ENCODE measurements around the gene RIN3.

RIN3 gene

GRCh38 chr14:92552066-92552465 is 38.5 kb downstream of the RIN3 start:
- no peaks in the 10 kb centered on the region for H3K9me3 ChIP-seq (ENCODE audit: control insufficient read depth in 1 of 2, low read length in 2 of 2)
- peaks cover 0 to 7% of the 10 kb centered on the region in 2 donors for H3K4me1 ChIP-seq (ENCODE audit: control insufficient read depth in 1 of 2, insufficient read depth in 2 of 2, low read length in 2 of 2)
- H3K27me3 ChIP-seq (ENCODE audit: low read depth, low read length) = no peaks in the 10 kb centered on the region
- no peak overlapping the region for H3K27ac ChIP-seq (ENCODE audit: low read length)
- no peak overlapping the region for H3K4me3 ChIP-seq (ENCODE audit: low read depth in 1 of 2, low read length in 2 of 2)
- H3K36me3 ChIP-seq (ENCODE audit: control insufficient read depth in 1 of 2, insufficient read depth in 2 of 2, low read length in 2 of 2) = peaks cover 2 to 14% of the 10 kb centered on the region in 2 donors

- no peak overlapping the region for H3K27ac ChIP-seq (ENCODE audit: low read length)
- peaks cover 0 to 7% of the 10 kb centered on the region in 2 donors for H3K4me1 ChIP-seq (ENCODE audit: control insufficient read depth in 1 of 2, insufficient read depth in 2 of 2, low read length in 2 of 2)
- H3K9me3 ChIP-seq (ENCODE audit: control insufficient read depth in 1 of 2, low read length in 2 of 2) = no peaks in the 10 kb centered on the region
- H3K27me3 ChIP-seq (ENCODE audit: low read depth, low read length) = no peaks in the 10 kb centered on the region
- peaks cover 12 to 21% of the 10 kb centered on the region in 2 donors for H3K36me3 ChIP-seq (ENCODE audit: control insufficient read depth in 1 of 2, insufficient read depth in 2 of 2, low read length in 2 of 2)
- H3K4me3 ChIP-seq (ENCODE audit: low read depth in 1 of 2, low read length in 2 of 2) = no peak overlapping the region
These were observed 39.9 kb downstream of the RIN3 start for GRCh38 chr14:92553438-92553837.

GRCh38 chr14:92555465-92556111 is 42.0 kb downstream of the RIN3 start:
- no peaks in the 10 kb centered on the region for H3K4me1 ChIP-seq (ENCODE audit: control insufficient read depth in 1 of 2, insufficient read depth in 2 of 2, low read length in 2 of 2)
- H3K36me3 ChIP-seq (ENCODE audit: control insufficient read depth in 1 of 2, insufficient read depth in 2 of 2, low read length in 2 of 2) = peaks cover 13 to 32% of the 10 kb centered on the region in 2 donors
- H3K4me3 ChIP-seq (ENCODE audit: low read depth in 1 of 2, low read length in 2 of 2) = no peak overlapping the region
- no peaks in the 10 kb centered on the region for H3K27me3 ChIP-seq (ENCODE audit: low read depth, low read length)
- no peak overlapping the region for H3K27ac ChIP-seq (ENCODE audit: low read length)
- H3K9me3 ChIP-seq (ENCODE audit: control insufficient read depth in 1 of 2, low read length in 2 of 2) = no peaks in the 10 kb centered on the region

GRCh38 chr14:92556255-92556741 is 42.7 kb downstream of the RIN3 start:
- no peak overlapping the region for H3K27ac ChIP-seq (ENCODE audit: low read length)
- H3K4me1 ChIP-seq (ENCODE audit: control insufficient read depth in 1 of 2, insufficient read depth in 2 of 2, low read length in 2 of 2) = no peaks in the 10 kb centered on the region
- H3K9me3 ChIP-seq (ENCODE audit: control insufficient read depth in 1 of 2, low read length in 2 of 2) = no peaks in the 10 kb centered on the region
- no peaks in the 10 kb centered on the region for H3K27me3 ChIP-seq (ENCODE audit: low read depth, low read length)
- H3K36me3 ChIP-seq (ENCODE audit: control insufficient read depth in 1 of 2, insufficient read depth in 2 of 2, low read length in 2 of 2) = peaks cover 13 to 32% of the 10 kb centered on the region in 2 donors
- H3K4me3 ChIP-seq (ENCODE audit: low read depth in 1 of 2, low read length in 2 of 2) = no peak overlapping the region

GRCh38 chr14:92556863-92557543 is 43.4 kb downstream of the RIN3 start:
- Histone ChIP-seq H3K9me3 (ENCODE audit: control insufficient read depth in 1 of 2, low read length in 2 of 2) (no peaks in the 10 kb centered on the region), H3K27ac (ENCODE audit: low read length) (no peak overlapping the region), H3K4me3 (ENCODE audit: low read depth in 1 of 2, low read length in 2 of 2) (no peak overlapping the region), H3K4me1 (ENCODE audit: control insufficient read depth in 1 of 2, insufficient read depth in 2 of 2, low read length in 2 of 2) (no peaks in the 10 kb centered on the region), H3K36me3 (ENCODE audit: control insufficient read depth in 1 of 2, insufficient read depth in 2 of 2, low read length in 2 of 2) (peaks cover 13 to 32% of the 10 kb centered on the region in 2 donors), H3K27me3 (ENCODE audit: low read depth, low read length) (no peaks in the 10 kb centered on the region)

GRCh38 chr14:92557544-92557912 is 43.9 kb downstream of the RIN3 start:
- no peaks in the 10 kb centered on the region for H3K4me1 ChIP-seq (ENCODE audit: control insufficient read depth in 1 of 2, insufficient read depth in 2 of 2, low read length in 2 of 2)
- no peak overlapping the region for H3K4me3 ChIP-seq (ENCODE audit: low read depth in 1 of 2, low read length in 2 of 2)
- H3K27me3 ChIP-seq (ENCODE audit: low read depth, low read length) = no peaks in the 10 kb centered on the region
- H3K9me3 ChIP-seq (ENCODE audit: control insufficient read depth in 1 of 2, low read length in 2 of 2) = no peaks in the 10 kb centered on the region
- H3K27ac ChIP-seq (ENCODE audit: low read length) = no peak overlapping the region
- H3K36me3 ChIP-seq (ENCODE audit: control insufficient read depth in 1 of 2, insufficient read depth in 2 of 2, low read length in 2 of 2) = peaks cover 13 to 32% of the 10 kb centered on the region in 2 donors

GRCh38 chr14:92558319-92558718 is 44.7 kb downstream of the RIN3 start:
- peaks cover 13 to 32% of the 10 kb centered on the region in 2 donors for H3K36me3 ChIP-seq (ENCODE audit: control insufficient read depth in 1 of 2, insufficient read depth in 2 of 2, low read length in 2 of 2)
- H3K4me1 ChIP-seq (ENCODE audit: control insufficient read depth in 1 of 2, insufficient read depth in 2 of 2, low read length in 2 of 2) = no peaks in the 10 kb centered on the region
- H3K4me3 ChIP-seq (ENCODE audit: low read depth in 1 of 2, low read length in 2 of 2) = no peak overlapping the region
- H3K27ac ChIP-seq (ENCODE audit: low read length) = no peak overlapping the region
- H3K27me3 ChIP-seq (ENCODE audit: low read depth, low read length) = no peaks in the 10 kb centered on the region
- H3K9me3 ChIP-seq (ENCODE audit: control insufficient read depth in 1 of 2, low read length in 2 of 2) = no peaks in the 10 kb centered on the region

GRCh38 chr14:92559486-92559885 is 45.9 kb downstream of the RIN3 start:
- H3K36me3 ChIP-seq (ENCODE audit: control insufficient read depth in 1 of 2, insufficient read depth in 2 of 2, low read length in 2 of 2) = peaks cover 13 to 32% of the 10 kb centered on the region in 2 donors
- H3K4me3 ChIP-seq (ENCODE audit: low read depth in 1 of 2, low read length in 2 of 2) = no peak overlapping the region
- no peaks in the 10 kb centered on the region for H3K27me3 ChIP-seq (ENCODE audit: low read depth, low read length)
- H3K27ac ChIP-seq (ENCODE audit: low read length) = no peak overlapping the region
- H3K9me3 ChIP-seq (ENCODE audit: control insufficient read depth in 1 of 2, low read length in 2 of 2) = no peaks in the 10 kb centered on the region
- H3K4me1 ChIP-seq (ENCODE audit: control insufficient read depth in 1 of 2, insufficient read depth in 2 of 2, low read length in 2 of 2) = peaks cover 0 to 5% of the 10 kb centered on the region in 2 donors

GRCh38 chr14:92560106-92560865 is 46.7 kb downstream of the RIN3 start:
- Histone ChIP-seq H3K36me3 (ENCODE audit: control insufficient read depth in 1 of 2, insufficient read depth in 2 of 2, low read length in 2 of 2) (peaks cover 13 to 32% of the 10 kb centered on the region in 2 donors), H3K4me1 (ENCODE audit: control insufficient read depth in 1 of 2, insufficient read depth in 2 of 2, low read length in 2 of 2) (peaks cover 0 to 5% of the 10 kb centered on the region in 2 donors), H3K27me3 (ENCODE audit: low read depth, low read length) (no peaks in the 10 kb centered on the region), H3K9me3 (ENCODE audit: control insufficient read depth in 1 of 2, low read length in 2 of 2) (no peaks in the 10 kb centered on the region), H3K27ac (ENCODE audit: low read length) (no peak overlapping the region), H3K4me3 (ENCODE audit: low read depth in 1 of 2, low read length in 2 of 2) (no peak overlapping the region)

GRCh38 chr14:92561906-92562479 is 48.4 kb downstream of the RIN3 start:
- peaks cover 0 to 5% of the 10 kb centered on the region in 2 donors for H3K4me1 ChIP-seq (ENCODE audit: control insufficient read depth in 1 of 2, insufficient read depth in 2 of 2, low read length in 2 of 2)
- peaks cover 21 to 28% of the 10 kb centered on the region in 2 donors for H3K36me3 ChIP-seq (ENCODE audit: control insufficient read depth in 1 of 2, insufficient read depth in 2 of 2, low read length in 2 of 2)

GRCh38 chr14:92563359-92563758 is 49.8 kb downstream of the RIN3 start:
- no peaks in the 10 kb centered on the region for H3K27me3 ChIP-seq (ENCODE audit: low read depth, low read length)
- no peak overlapping the region for H3K27ac ChIP-seq (ENCODE audit: low read length)

More at GRCh38 chr14:92561906-92562479, 48.4 kb downstream of the RIN3 start:
- peaks cover 0 to 7% of the 10 kb centered on the region in 2 donors for H3K9me3 ChIP-seq (ENCODE audit: control insufficient read depth in 1 of 2, low read length in 2 of 2)
- no peak overlapping the region for H3K27ac ChIP-seq (ENCODE audit: low read length)
- no peaks in the 10 kb centered on the region for H3K27me3 ChIP-seq (ENCODE audit: low read depth, low read length)
- no peak overlapping the region for H3K4me3 ChIP-seq (ENCODE audit: low read depth in 1 of 2, low read length in 2 of 2)

More at GRCh38 chr14:92563359-92563758, 49.8 kb downstream of the RIN3 start:
- Histone ChIP-seq H3K36me3 (ENCODE audit: control insufficient read depth in 1 of 2, insufficient read depth in 2 of 2, low read length in 2 of 2) (peaks cover 16 to 30% of the 10 kb centered on the region in 2 donors), H3K4me3 (ENCODE audit: low read depth in 1 of 2, low read length in 2 of 2) (no peak overlapping the region), H3K9me3 (ENCODE audit: control insufficient read depth in 1 of 2, low read length in 2 of 2) (peaks cover 0 to 11% of the 10 kb centered on the region in 2 donors), H3K4me1 (ENCODE audit: control insufficient read depth in 1 of 2, insufficient read depth in 2 of 2, low read length in 2 of 2) (peaks cover 0 to 5% of the 10 kb centered on the region in 2 donors)

Measured in muscle layer of duodenum (tissue), 2 donors.